Measurements from ENCODE around the gene EMD. TPM values are rescaled to one million over a fixed set of nuclear protein-coding genes. Genes with fewer than 3 reads are reported as not detected.

EMD gene
- total and polyA plus RNA-seq, 2 donors (not counting 1 experiment from before 2014, with no cell fraction given), result 81.7 to 132 TPM

DNA sequence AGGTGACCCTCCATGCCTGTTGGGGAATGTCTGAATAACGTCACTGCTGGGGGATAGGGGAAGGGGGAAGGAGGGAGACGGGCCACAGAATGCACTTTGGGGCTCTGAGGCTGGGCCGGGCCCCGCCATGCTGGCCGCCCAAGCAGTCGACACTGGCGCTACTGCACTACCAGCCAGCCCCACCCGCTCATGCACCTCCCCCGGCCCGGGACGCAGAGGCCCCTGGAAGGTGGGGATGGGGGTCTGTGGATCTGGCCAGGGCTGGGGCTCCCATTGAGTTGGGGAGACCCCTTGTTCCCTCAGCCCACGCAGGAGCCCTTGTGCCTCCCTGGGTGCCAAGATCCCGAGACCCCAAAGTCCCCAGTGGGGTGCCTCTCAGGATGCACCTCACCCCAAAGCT lies 22.5 kb upstream of the EMD start:
- Mint-ChIP-seq H3K27me3 (no peaks in the 10 kb centered on the region), H3K4me1 (peaks cover 13% of the 10 kb centered on the region), H3K27ac (peak overlapping the region; percentile 46), H3K4me3 (no peak overlapping the region), H3K9me3 (ENCODE audit: insufficient read depth) (no peaks in the 10 kb centered on the region)
- Histone ChIP-seq H3K4me3 (ENCODE audit: control extremely low read depth in 1 of 5, extremely low read depth in 1 of 5, insufficient read depth in 1 of 5, low read depth in 2 of 5, low read length in 4 of 5) (no peak overlapping the region), H3K27ac (ENCODE audit: low read length in 2 of 2) (no peak overlapping the region), H2AFZ (ENCODE audit: insufficient read depth, low read depth, low read length, poor library complexity, severe bottlenecking) (no peak overlapping the region), H3K4me2 (replicated peaks; ENCODE audit: low read depth, low read length, poor library complexity, severe bottlenecking) (no peak overlapping the region), H3K79me2 (ENCODE audit: control insufficient read depth, insufficient read depth, low read length) (peaks cover 25% of the 10 kb centered on the region), H4K20me1 (ENCODE audit: control insufficient read depth, insufficient read depth, low read length, poor library complexity, severe bottlenecking) (peaks cover 60% of the 10 kb centered on the region), H3K4me1 (ENCODE audit: control insufficient read depth in 2 of 2, insufficient read depth in 2 of 2, low read length in 2 of 2) (peaks cover 12 to 19% of the 10 kb centered on the region in 2 donors), H3K27me3 (replicated peaks in 1 of 4; ENCODE audit: control extremely low read depth in 1 of 4, control insufficient read depth in 3 of 4, insufficient read depth in 4 of 4, low read length in 3 of 4) (no peaks in the 10 kb centered on the region), H3K9me3 (ENCODE audit: control extremely low read depth in 1 of 3, control insufficient read depth in 2 of 3, insufficient read depth in 1 of 3, low read length in 2 of 3) (no peaks in the 10 kb centered on the region), H3K36me3 (replicated peaks in 1 of 2; ENCODE audit: control extremely low read depth in 1 of 2, control insufficient read depth in 1 of 2, extremely low read depth in 1 of 2, insufficient read depth in 2 of 2, low read length in 1 of 2) (peaks cover 0 to 84% of the 10 kb centered on the region in 2 experiments), H3K9ac (ENCODE audit: low read length) (no peak overlapping the region)
- TF ChIP-seq, protein P1, sequence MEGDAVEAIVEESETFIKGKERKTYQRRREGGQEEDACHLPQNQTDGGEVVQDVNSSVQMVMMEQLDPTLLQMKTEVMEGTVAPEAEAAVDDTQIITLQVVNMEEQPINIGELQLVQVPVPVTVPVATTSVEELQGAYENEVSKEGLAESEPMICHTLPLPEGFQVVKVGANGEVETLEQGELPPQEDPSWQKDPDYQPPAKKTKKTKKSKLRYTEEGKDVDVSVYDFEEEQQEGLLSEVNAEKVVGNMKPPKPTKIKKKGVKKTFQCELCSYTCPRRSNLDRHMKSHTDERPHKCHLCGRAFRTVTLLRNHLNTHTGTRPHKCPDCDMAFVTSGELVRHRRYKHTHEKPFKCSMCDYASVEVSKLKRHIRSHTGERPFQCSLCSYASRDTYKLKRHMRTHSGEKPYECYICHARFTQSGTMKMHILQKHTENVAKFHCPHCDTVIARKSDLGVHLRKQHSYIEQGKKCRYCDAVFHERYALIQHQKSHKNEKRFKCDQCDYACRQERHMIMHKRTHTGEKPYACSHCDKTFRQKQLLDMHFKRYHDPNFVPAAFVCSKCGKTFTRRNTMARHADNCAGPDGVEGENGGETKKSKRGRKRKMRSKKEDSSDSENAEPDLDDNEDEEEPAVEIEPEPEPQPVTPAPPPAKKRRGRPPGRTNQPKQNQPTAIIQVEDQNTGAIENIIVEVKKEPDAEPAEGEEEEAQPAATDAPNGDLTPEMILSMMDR (IDR thresholded peaks at IDR 0.05), result no peak
- no peak for TF ChIP-seq EZH2 (IDR thresholded peaks at IDR 0.05; ENCODE audit: borderline replicate concordance, insufficient read depth, low read depth, low read length, poor library complexity, severe bottlenecking)
- ChIA-PET POLR2A (no interaction called here), CTCF (no interaction called here)
- DNase-seq, result no peak
- intact Hi-C loops (cut with micrococcal nuclease), result no loop called here
- 100% methylated on average over 1 of the region's 13 CpGs for WGBS (ENCODE audit: insufficient coverage)
- ATAC-seq (ENCODE audit: low read depth), result no peak

DNA sequence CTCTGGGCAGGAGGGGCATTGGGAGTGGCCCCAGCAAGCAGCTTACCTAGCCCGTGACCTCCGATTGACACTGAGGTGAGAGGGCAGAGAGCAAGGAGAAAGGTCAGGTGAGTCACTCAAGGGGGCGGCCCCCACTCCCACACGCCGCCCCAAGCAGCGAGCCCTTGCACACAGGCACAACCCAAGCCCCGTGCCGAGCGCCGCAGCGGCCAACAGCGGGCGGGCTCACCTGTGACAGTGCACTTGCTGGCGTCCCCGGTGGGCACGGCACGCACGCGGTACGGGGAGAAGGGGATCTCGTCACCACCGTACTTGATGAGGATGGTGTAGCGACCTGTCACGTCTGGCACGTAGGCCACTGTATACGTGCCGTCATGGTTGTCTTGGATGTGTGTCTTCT lies 21.9 kb upstream of the EMD start:
- 99% methylated on average over 10 of the region's 27 CpGs for WGBS (ENCODE audit: insufficient coverage)
- no peak overlapping the region for H3K9ac ChIP-seq (ENCODE audit: low read length)
- peaks cover 6 to 13% of the 10 kb centered on the region in 2 donors for H3K4me1 ChIP-seq (ENCODE audit: control insufficient read depth in 2 of 2, insufficient read depth in 2 of 2, low read length in 2 of 2)
- ATAC-seq (ENCODE audit: low read depth) (no peak), DNase-seq (no peak)
- no peak overlapping the region for H3K27ac ChIP-seq (ENCODE audit: low read length in 2 of 2)
- TF ChIP-seq EZH2 (IDR thresholded peaks at IDR 0.05; ENCODE audit: borderline replicate concordance, insufficient read depth, low read depth, low read length, poor library complexity, severe bottlenecking), result no peak
- TF ChIP-seq, protein P1 (IDR thresholded peaks at IDR 0.05), result no peak
- Mint-ChIP-seq H3K27ac (no peak overlapping the region), H3K4me1 (peaks cover 8% of the 10 kb centered on the region), H3K4me3 (no peak overlapping the region), H3K27me3 (no peaks in the 10 kb centered on the region), H3K9me3 (ENCODE audit: insufficient read depth) (no peaks in the 10 kb centered on the region)
- peaks cover 30% of the 10 kb centered on the region for H3K79me2 ChIP-seq (ENCODE audit: control insufficient read depth, insufficient read depth, low read length)
- H3K9me3 ChIP-seq (ENCODE audit: control extremely low read depth in 1 of 3, control insufficient read depth in 2 of 3, insufficient read depth in 1 of 3, low read length in 2 of 3), result no peaks in the 10 kb centered on the region
- intact Hi-C loops (cut with micrococcal nuclease), result no loop called here
- no peak overlapping the region for H3K4me2 ChIP-seq (replicated peaks; ENCODE audit: low read depth, low read length, poor library complexity, severe bottlenecking)
- POLR2A ChIA-PET, result interaction anchor here (1.6 kb wide), 1 partner anchor 12 kb away, joined by 3 read pairs; no protein-coding TSS in a partner anchor
- no peak overlapping the region for H2AFZ ChIP-seq (ENCODE audit: insufficient read depth, low read depth, low read length, poor library complexity, severe bottlenecking)
- no peak overlapping the region for H3K4me3 ChIP-seq (ENCODE audit: control extremely low read depth in 1 of 5, extremely low read depth in 1 of 5, insufficient read depth in 1 of 5, low read depth in 2 of 5, low read length in 4 of 5)
- H3K36me3 ChIP-seq (replicated peaks in 1 of 2; ENCODE audit: control extremely low read depth in 1 of 2, control insufficient read depth in 1 of 2, extremely low read depth in 1 of 2, insufficient read depth in 2 of 2, low read length in 1 of 2), result peaks cover 0 to 84% of the 10 kb centered on the region in 2 experiments
- H3K27me3 ChIP-seq (replicated peaks in 1 of 4; ENCODE audit: control extremely low read depth in 1 of 4, control insufficient read depth in 3 of 4, insufficient read depth in 4 of 4, low read length in 3 of 4), result no peaks in the 10 kb centered on the region
- peaks cover 67% of the 10 kb centered on the region for H4K20me1 ChIP-seq (ENCODE audit: control insufficient read depth, insufficient read depth, low read length, poor library complexity, severe bottlenecking)
- CTCF ChIA-PET, result no interaction called here

Data from B cell (primary cell).